GM21576 (cell line): ENCODE results near the gene TPR.
"Not testable (repeated sequence)": the region's sequence is repeated elsewhere in the genome, so short reads cannot be mapped to it uniquely, and the experiment has no call there.

ENCODE experiments used
- ATAC-seq: cut with Tn5 transposase; IDR thresholded peaks from one replicate; pipeline ENCODE4 v1.9.1; 2021; ENCODE audit warnings: mild to moderate bottlenecking, moderate library complexity; ENCODE audit not compliant: unreplicated experiment

Gene TPR

GRCh38 chr1:186375152-186375928 is at the start of gene TPR, which contains the start of gene ODR4:
Gene TPR (minus strand): TSS chr1:186375253. CDS start chr1:186375028, 225 bp downstream.
Gene ODR4 (plus strand): TSS chr1:186375838. CDS start chr1:186379786, 3,948 bp downstream.
- ATAC-seq: peak; percentile 86

GRCh38 chr1:186424539-186424938 is 49.5 kb upstream of the TPR start:
- ATAC-seq: no peak

DNA sequence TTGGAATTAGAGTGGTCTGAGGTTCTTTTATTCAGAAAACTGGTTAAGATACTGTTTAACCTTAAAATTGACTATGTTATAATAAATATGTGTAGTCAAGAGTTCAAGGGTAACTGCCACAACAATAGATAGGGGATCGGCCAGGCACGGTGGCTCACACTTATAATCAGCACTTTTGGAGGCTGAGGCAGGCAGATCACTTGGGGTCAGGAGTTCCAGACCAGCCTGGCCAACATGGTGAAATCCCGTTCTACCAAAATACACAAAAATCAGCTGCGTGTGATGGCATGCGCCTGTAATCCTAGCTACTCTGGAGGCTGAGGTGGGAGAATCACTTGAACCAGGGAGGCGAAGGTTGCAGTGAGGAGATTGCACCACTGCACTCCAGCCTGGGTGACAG is 46.4 kb upstream of the TPR start:
- no peak for ATAC-seq

DNA sequence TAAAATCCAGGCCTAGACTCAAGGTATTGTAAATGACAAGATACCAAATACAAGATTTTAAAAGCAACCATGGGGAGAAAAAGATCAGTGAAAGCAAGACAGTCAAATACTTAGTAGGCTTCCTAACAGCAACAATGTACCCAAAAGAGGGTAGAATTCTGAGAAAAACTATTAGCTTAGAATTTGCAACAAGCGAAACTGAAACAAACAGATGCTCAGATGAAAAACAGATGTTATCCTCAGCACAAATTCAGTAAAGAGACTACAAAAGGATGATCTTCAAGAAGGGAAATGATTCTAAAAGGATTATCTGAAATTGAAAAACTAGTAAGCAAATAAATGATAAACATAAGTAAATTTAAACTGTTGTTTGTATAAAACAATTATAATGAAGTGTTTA is 45.9 kb upstream of the TPR start:
- peak; percentile 96 for ATAC-seq

DNA sequence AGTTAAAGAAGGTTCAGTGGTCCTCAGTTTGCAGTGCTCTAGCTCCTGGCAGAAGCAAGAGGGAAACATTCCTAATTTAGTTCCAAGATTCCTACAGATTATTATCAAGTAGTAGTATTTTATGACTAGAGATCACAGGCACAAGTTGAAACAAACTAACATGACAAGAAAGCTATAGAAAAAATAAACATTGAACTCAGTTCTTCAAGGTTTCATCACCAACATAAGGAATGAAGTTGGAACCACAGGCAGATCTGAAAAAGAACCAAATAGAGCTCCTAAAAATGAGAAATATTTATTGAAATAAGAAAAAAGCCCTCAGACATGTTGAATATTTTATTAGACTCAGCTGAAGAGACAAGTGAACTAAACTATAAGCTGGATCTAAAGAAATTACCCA is 45.3 kb upstream of the TPR start:
- ATAC-seq: no peak

DNA sequence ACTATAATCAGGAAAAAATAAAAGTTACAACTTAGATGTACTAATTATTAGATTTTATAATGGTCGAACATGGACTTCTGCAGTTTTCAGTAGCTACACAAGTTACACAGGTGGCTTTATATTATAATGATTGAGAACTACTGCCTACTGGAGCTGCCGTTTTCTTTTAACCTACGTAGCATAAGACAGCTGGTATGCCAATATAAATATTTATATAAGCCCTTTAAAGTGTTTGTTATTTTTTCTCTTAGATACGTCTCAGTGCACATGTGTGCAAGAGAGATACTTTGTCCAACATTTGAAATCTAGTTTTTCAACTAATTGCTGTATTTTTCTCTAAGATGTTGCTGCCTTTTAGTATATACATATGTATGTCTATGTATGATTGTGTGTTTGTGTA is 43.5 kb upstream of the TPR start:
- ATAC-seq: no peak

DNA sequence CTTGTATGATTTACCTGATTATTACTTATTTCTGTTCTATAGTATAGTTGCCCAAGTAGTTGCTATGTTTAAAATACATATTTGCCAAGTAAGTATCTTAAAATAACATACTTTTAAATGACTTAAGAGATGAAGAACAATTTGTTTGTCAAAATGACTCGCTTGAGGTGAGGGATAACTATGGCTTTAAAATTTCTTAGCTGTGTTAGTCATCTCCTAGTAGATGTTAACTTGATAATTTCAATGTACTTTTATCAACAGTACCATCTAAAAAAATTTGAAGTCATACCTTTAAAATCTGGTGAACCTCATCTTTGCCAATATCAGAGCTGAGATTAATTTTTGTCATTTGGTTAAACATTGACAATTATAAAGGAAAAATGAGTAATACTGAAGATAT is 38.3 kb upstream of the TPR start:
- ATAC-seq: no peak

GRCh38 chr1:186409091-186409490 is 34.0 kb upstream of the TPR start:
- peak; percentile 62 for ATAC-seq

GRCh38 chr1:186404454-186405051 is 29.5 kb upstream of the TPR start:
- peak; percentile 69 for ATAC-seq

GRCh38 chr1:186403632-186404031 is 28.6 kb upstream of the TPR start:
- ATAC-seq: no peak

- not testable (repeated sequence) for ATAC-seq
These were observed 26.4 kb upstream of the TPR start for GRCh38 chr1:186401446-186401845.

GRCh38 chr1:186392711-186393110 is 17.7 kb upstream of the TPR start:
- not testable (repeated sequence) for ATAC-seq

- ATAC-seq: no peak
These were observed 16.8 kb upstream of the TPR start for GRCh38 chr1:186391841-186392240.

- no peak for ATAC-seq
These were observed 15.9 kb upstream of the TPR start for GRCh38 chr1:186390925-186391324.

DNA sequence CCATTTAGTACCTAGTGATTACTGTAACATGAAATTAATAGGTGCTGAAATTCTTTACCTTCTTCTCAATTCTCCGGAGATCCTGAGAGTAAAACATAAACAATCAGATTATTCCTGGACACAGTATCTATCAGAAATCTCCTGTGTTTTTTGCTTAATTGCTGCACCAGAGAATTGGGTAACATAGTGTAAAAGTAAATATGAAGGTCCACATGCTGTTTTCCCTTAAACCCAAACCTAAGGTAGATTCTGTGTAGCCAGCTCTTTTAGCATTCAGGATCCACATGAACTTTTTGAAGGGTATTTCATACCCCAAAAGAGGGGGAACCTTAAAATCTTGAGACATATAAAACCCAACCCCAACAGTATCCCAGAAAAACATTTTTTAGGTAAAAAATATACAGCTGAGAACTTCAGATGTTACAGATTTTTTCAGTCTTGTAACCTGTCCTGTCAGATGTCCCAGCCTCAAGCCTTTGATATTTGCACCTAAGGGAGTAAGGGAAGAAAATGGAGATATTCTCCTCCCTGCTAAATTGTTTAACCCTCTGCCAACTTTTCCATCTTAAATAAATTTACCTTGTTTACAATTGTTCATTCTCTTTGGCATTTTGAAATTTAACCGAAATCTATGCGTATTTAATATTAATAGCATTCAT is 11.8 kb upstream of the TPR start:
- no peak for ATAC-seq

GRCh38 chr1:186375929-186376319 is 871 bp upstream of the TPR start:
- no peak for ATAC-seq

- peak; percentile 39 for ATAC-seq
These were observed 526 bp downstream of the TPR start for GRCh38 chr1:186374303-186375151.

DNA sequence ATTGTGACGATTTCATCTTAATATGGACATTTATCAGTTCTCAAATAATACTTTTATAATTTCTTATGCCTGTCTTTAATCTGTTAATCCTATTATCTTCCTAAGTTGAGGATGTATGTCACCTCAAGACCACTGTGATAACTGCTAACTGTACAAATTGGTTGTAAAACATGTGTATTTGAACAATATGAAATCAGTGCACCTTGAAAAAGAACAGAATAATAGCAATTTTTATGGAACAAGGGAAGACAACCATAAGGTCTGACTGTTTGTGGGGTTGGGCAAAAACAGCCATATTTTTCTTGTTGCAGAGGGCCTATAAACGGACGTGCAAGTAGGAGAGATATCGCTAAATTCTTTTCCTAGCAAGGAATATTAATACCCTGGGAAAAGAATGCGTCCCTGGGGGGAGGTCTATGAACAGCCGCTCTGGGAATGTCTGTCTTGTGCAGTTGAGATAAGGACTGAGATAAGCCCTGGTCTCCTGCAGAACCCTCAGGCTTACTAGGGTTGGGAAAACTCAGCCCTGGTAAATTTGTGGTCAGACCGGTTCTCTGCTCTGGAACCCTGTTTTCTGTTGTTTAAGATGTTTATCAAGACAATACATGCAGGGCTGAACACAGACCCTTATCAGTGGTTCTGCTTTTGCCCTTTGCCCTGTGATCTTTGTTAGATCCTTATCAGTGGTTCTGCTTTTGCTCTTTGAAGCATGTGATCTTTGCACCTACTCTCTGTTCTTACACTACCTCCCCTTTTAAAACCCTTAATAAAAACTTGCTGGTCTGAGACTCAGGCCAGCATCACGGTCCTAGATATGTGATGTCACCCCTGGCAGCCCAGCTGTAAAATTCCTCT is 27.0 kb downstream of the TPR start:
- ATAC-seq: not testable (repeated sequence)

GRCh38 chr1:186340772-186341171 is 34.3 kb downstream of the TPR start:
- ATAC-seq: no peak

GRCh38 chr1:186337554-186337953 is 37.5 kb downstream of the TPR start:
- ATAC-seq: no peak
